Breast epithelium (tissue), 3 donors: ENCODE measurements around the gene RNASEL.

Source experiments
- CTCF ChIP-seq, 3 donors: fragments of 450-650 bp; IDR thresholded peaks; one replicate each; pipeline ENCODE4 v1.5.1; 2016 to 2017; ENCODE audit warnings: antibody characterized with exemption in 3 of 3, mild to moderate bottlenecking in 3 of 3, moderate library complexity in 3 of 3
- POLR2A ChIP-seq: fragments of 450-650 bp; IDR thresholded peaks from one replicate; pipeline ENCODE4 v1.6.1; 2016; ENCODE audit warnings: antibody characterized with exemption, mild to moderate bottlenecking, moderate library complexity
- POLR2AphosphoS5 ChIP-seq, 3 donors: sonication (generic); formaldehyde crosslinking; IDR thresholded peaks; one replicate each; pipeline ENCODE4 v1.6.1; 2017; ENCODE audit warnings: antibody characterized with exemption in 3 of 3

- TF ChIP-seq POLR2AphosphoS5 (IDR thresholded peaks at IDR 0.05) = no peak
- TF ChIP-seq CTCF (IDR thresholded peaks at IDR 0.05) = no peak
- TF ChIP-seq POLR2A = no peak
Observed at GRCh38 chr1:182568647-182569284, 20.3 kb downstream of the RNASEL start.
